ENCODE data around the gene PRRC2B. TPM values are rescaled to one million over a fixed set of nuclear protein-coding genes. Genes with fewer than 3 reads are reported as not detected.

PRRC2B gene
- total RNA-seq, 6 experiments from 2014 or later = 130 to 173 (median 145) TPM

- no peak overlapping the region for H3K27ac Mint-ChIP-seq
Measured at GRCh38 chr9:131480258-131480657, 86.4 kb downstream of the PRRC2B start.

GRCh38 chr9:131481441-131482342 lies 87.8 kb downstream of the PRRC2B start:
- H3K36me3 Mint-ChIP-seq (ENCODE audit: low read depth) = 0 out of 2 replicates have a peak, but pooled peaks cover 5% of the 10 kb centered on the region
- no peak for TF ChIP-seq CTCF (IDR thresholded peaks at IDR 0.05)
- H3K27me3 Mint-ChIP-seq (ENCODE audit: insufficient read depth) = peaks cover 4% of the 10 kb centered on the region; the same call in 1 of the 2 replicates
- H3K9me3 Mint-ChIP-seq = no peaks in the 10 kb centered on the region
- H3K4me1 Mint-ChIP-seq (ENCODE audit: low read depth) = no peaks in the 10 kb centered on the region
- H3K27ac Mint-ChIP-seq = no peak overlapping the region
- DNase-seq = no peak
- no peak overlapping the region; the same call in 1 of the 2 replicates for H3K4me3 Mint-ChIP-seq

More at GRCh38 chr9:131480258-131480657, 86.4 kb downstream of the PRRC2B start:
- H3K36me3 Mint-ChIP-seq (ENCODE audit: low read depth) = 0 out of 2 replicates have a peak, but pooled peaks cover 5% of the 10 kb centered on the region
- TF ChIP-seq CTCF (IDR thresholded peaks at IDR 0.05) = no peak
- DNase-seq = no peak
- H3K4me1 Mint-ChIP-seq (ENCODE audit: low read depth) = no peaks in the 10 kb centered on the region
- H3K9me3 Mint-ChIP-seq = no peaks in the 10 kb centered on the region
- H3K27me3 Mint-ChIP-seq (ENCODE audit: insufficient read depth) = peaks cover 4% of the 10 kb centered on the region; the same call in 1 of the 2 replicates
- H3K4me3 Mint-ChIP-seq = no peak overlapping the region

GRCh38 chr9:131482343-131483006 lies 88.6 kb downstream of the PRRC2B start:
- TF ChIP-seq CTCF (IDR thresholded peaks at IDR 0.05) = no peak
- Mint-ChIP-seq H3K4me1 (ENCODE audit: low read depth) (no peaks in the 10 kb centered on the region), H3K27ac (no peak overlapping the region), H3K27me3 (ENCODE audit: insufficient read depth) (peaks cover 4% of the 10 kb centered on the region; the same call in 1 of the 2 replicates), H3K9me3 (no peaks in the 10 kb centered on the region), H3K4me3 (no peak overlapping the region), H3K36me3 (ENCODE audit: low read depth) (0 out of 2 replicates have a peak, but pooled peaks cover 5% of the 10 kb centered on the region)
- no peak for DNase-seq

- Mint-ChIP-seq H3K4me3 (no peak overlapping the region), H3K36me3 (ENCODE audit: low read depth) (peaks cover 7% of the 10 kb centered on the region; the same call in 1 of the 2 replicates), H3K4me1 (ENCODE audit: low read depth) (no peaks in the 10 kb centered on the region), H3K27ac (no peak overlapping the region), H3K27me3 (ENCODE audit: insufficient read depth) (peaks cover 9% of the 10 kb centered on the region; the same call in 1 of the 2 replicates), H3K9me3 (no peaks in the 10 kb centered on the region)
- no peak for DNase-seq
- no peak for TF ChIP-seq CTCF (IDR thresholded peaks at IDR 0.05)
Measured at GRCh38 chr9:131483319-131484050, 89.6 kb downstream of the PRRC2B start.

- no peak for DNase-seq
- H3K4me3 Mint-ChIP-seq = no peak overlapping the region
- H3K27me3 Mint-ChIP-seq (ENCODE audit: insufficient read depth) = peaks cover 9% of the 10 kb centered on the region; the same call in 1 of the 2 replicates
- no peak for TF ChIP-seq CTCF (IDR thresholded peaks at IDR 0.05)
- no peaks in the 10 kb centered on the region for H3K9me3 Mint-ChIP-seq
- H3K36me3 Mint-ChIP-seq (ENCODE audit: low read depth) = peaks cover 12% of the 10 kb centered on the region; the same call in 1 of the 2 replicates
- no peak overlapping the region for H3K27ac Mint-ChIP-seq
- no peaks in the 10 kb centered on the region for H3K4me1 Mint-ChIP-seq (ENCODE audit: low read depth)
Measured at GRCh38 chr9:131484051-131484445, 90.2 kb downstream of the PRRC2B start.
